Prostate gland (tissue), 2 donors: ENCODE data around the gene TMEM44. TPM values are rescaled to one million over a fixed set of nuclear protein-coding genes. Genes with fewer than 3 reads are reported as not detected.

Experiments
- DNase-seq: peaks from one replicate; pipeline ENCODE4 v3.0.0-alpha.2; 2019; ENCODE audit warnings: low spot score
- H3K27ac ChIP-seq, 2 donors: fragments of 200-600 bp; sonication (generic); 2 replicates each; pipeline ENCODE4 v1.5.1; 2017 to 2019
- H3K27me3 ChIP-seq: fragments of 200-600 bp; sonication (generic); replicated peaks from 2 replicates; pipeline ENCODE4 v1.5.1; 2019; ENCODE audit not compliant: insufficient read depth
- H3K36me3 ChIP-seq, 2 donors: fragments of 200-600 bp; sonication (generic); 1 replicate in 1 of 2; 2 replicates in 1 of 2; pipeline versions ENCODE4 v1.5.1 to v1.8.1; 2017 to 2019
- H3K4me1 ChIP-seq: fragments of 200-600 bp; sonication (generic); replicated peaks from 2 replicates; pipeline ENCODE4 v1.5.1; 2019
- H3K4me3 ChIP-seq, 2 donors: fragments of 200-600 bp; sonication (generic); 2 replicates each; pipeline ENCODE4 v1.5.1; 2017 to 2019
- H3K9me3 ChIP-seq: fragments of 200-600 bp; sonication (generic); 2 replicates; pipeline ENCODE4 v1.5.1; 2017
- CTCF ChIP-seq, 4 experiments: fragments of 200-600 bp in 2 of 4; fragments of 450-650 bp in 2 of 4; sonication (generic) in 2 of 4; IDR thresholded peaks; 1 replicate in 3 of 4; 2 replicates in 1 of 4; pipeline ENCODE4 v1.5.1; 2016 to 2019; ENCODE audit warnings: antibody characterized with exemption in 4 of 4, mild to moderate bottlenecking in 2 of 4, moderate library complexity in 2 of 4
- POLR2A ChIP-seq: fragments of 450-650 bp; IDR thresholded peaks from one replicate; pipeline ENCODE4 v1.6.1; 2016; ENCODE audit warnings: antibody characterized with exemption, mild to moderate bottlenecking
- POLR2AphosphoS5 ChIP-seq: sonication (generic); formaldehyde crosslinking; IDR thresholded peaks from one replicate; pipeline ENCODE4 v1.6.1; 2017; ENCODE audit warnings: antibody characterized with exemption
- WGBS: methylation state at CpG from one replicate; pipeline ENCODE4 v1.1.5; 2018; 5-methylcytosine and 5-hydroxymethylcytosine counted together
- intact Hi-C: fragments of 100-400 bp; cut with DNase I; formaldehyde crosslinking; loops from one replicate; pipeline ENCODE4 v1.14.2; 2022
- total RNA-seq, 2 donors: library from RNA; depleted of rRNA; stranded (reverse); fragments of >200 nt; gene quantifications; one replicate each; pipeline ENCODE4 v1.1.0, GENCODE V29; 2016

The TMEM44 gene
- total RNA-seq, 2 donors from 2014 or later, result 11.0 to 11.1 TPM

GRCh38 chr3:194671900-194672808 is 38.9 kb upstream of the TMEM44 start, which contains the start of gene LSG1:
Gene LSG1 (minus strand): TSS chr3:194672191. CDS start chr3:194672162, 29 bp downstream.
- peak in 1 of 4 experiments; percentile 27 for TF ChIP-seq CTCF (IDR thresholded peaks at IDR 0.05)
- TF ChIP-seq POLR2A, result peak; percentile 44
- TF ChIP-seq POLR2AphosphoS5, result peak; percentile 93
- peak within 1 kb of the TSS; percentile 72 to 74 for H3K4me3 ChIP-seq
- peak; percentile 89 for DNase-seq
- H3K27me3 ChIP-seq, result no peaks in the 10 kb centered on the region
- peak within 1 kb of the TSS; percentile 84 to 92 for H3K27ac ChIP-seq
- H3K36me3 ChIP-seq, result no peaks in the 10 kb centered on the region
- WGBS, result under 1% methylated on average over 57 of the region's 57 CpGs
- H3K9me3 ChIP-seq, result no peaks in the 10 kb centered on the region
- peaks cover 10% of the 10 kb centered on the region for H3K4me1 ChIP-seq
- intact Hi-C loops, result no loop called here

GRCh38 chr3:194671511-194671899 is 38.3 kb upstream of the TMEM44 start:
- Histone ChIP-seq H3K27ac (peak overlapping the region; percentile 84 to 92), H3K4me1 (peaks cover 10% of the 10 kb centered on the region), H3K36me3 (no peaks in the 10 kb centered on the region), H3K9me3 (no peaks in the 10 kb centered on the region), H3K4me3 (peak overlapping the region; percentile 72 to 74), H3K27me3 (no peaks in the 10 kb centered on the region)
- WGBS, result 0% methylated on average over 5 of the region's 5 CpGs
- TF ChIP-seq POLR2A (no peak), CTCF (IDR thresholded peaks at IDR 0.05) (peak in 3 of 4 experiments; percentile 51 to 69 (median 56))
- no peak for DNase-seq
- intact Hi-C loops, result no loop called here

- Histone ChIP-seq H3K4me3 (no peak overlapping the region), H3K27ac (no peak overlapping the region), H3K9me3 (no peaks in the 10 kb centered on the region), H3K36me3 (peaks cover 0 to 3% of the 10 kb centered on the region in 2 donors), H3K27me3 (no peaks in the 10 kb centered on the region), H3K4me1 (peaks cover 10% of the 10 kb centered on the region)
- intact Hi-C loops, result no loop called here
- no peak for DNase-seq
- no peak for TF ChIP-seq POLR2A
- no peak for TF ChIP-seq CTCF (IDR thresholded peaks at IDR 0.05)
- no peak for TF ChIP-seq POLR2AphosphoS5
- 80% methylated on average over 7 of the region's 7 CpGs for WGBS
Observed at GRCh38 chr3:194667363-194667762, 34.1 kb upstream of the TMEM44 start.

GRCh38 chr3:194664857-194665256 is 31.6 kb upstream of the TMEM44 start:
- Histone ChIP-seq H3K27me3 (no peaks in the 10 kb centered on the region), H3K36me3 (peaks cover 0 to 3% of the 10 kb centered on the region in 2 donors), H3K9me3 (no peaks in the 10 kb centered on the region), H3K4me1 (no peaks in the 10 kb centered on the region), H3K4me3 (no peak overlapping the region), H3K27ac (no peak overlapping the region)
- WGBS, result 92% methylated on average over 7 of the region's 7 CpGs
- no peak for DNase-seq
- intact Hi-C loops, result no loop called here
- TF ChIP-seq POLR2A (no peak), CTCF (IDR thresholded peaks at IDR 0.05) (no peak), POLR2AphosphoS5 (no peak)
